Measurements from ENCODE around the gene PTGES2. TPM values are rescaled to one million over a fixed set of nuclear protein-coding genes. Genes with fewer than 3 reads are reported as not detected.

PTGES2 gene
- total RNA-seq, 4 donors from 2014 or later, result 80.0 to 112 (median 88.4) TPM

GRCh38 chr9:128163523-128164306 is 36.2 kb upstream of the PTGES2 start:
- H3K4me3 ChIP-seq (replicated peaks in 1 of 3), result no peak overlapping the region
- TF ChIP-seq POLR2A (IDR thresholded peaks at IDR 0.05) (no peak), CTCF (IDR thresholded peaks at IDR 0.05) (no peak)
- WGBS, 2 donors, result 95 to 97% methylated on average over 8 to 10 of the region's 10 CpGs
- peaks cover 7 to 8% of the 10 kb centered on the region in 2 donors for H3K4me1 ChIP-seq
- no peak for DNase-seq
- H3K27ac ChIP-seq, result no peak overlapping the region
- H3K9me3 ChIP-seq, result no peaks in the 10 kb centered on the region
- H3K36me3 ChIP-seq, result peaks cover 27 to 34% of the 10 kb centered on the region in 2 donors
- intact Hi-C loops (cut with DNase I), result no loop called here
- H3K27me3 ChIP-seq, result no peaks in the 10 kb centered on the region

DNA sequence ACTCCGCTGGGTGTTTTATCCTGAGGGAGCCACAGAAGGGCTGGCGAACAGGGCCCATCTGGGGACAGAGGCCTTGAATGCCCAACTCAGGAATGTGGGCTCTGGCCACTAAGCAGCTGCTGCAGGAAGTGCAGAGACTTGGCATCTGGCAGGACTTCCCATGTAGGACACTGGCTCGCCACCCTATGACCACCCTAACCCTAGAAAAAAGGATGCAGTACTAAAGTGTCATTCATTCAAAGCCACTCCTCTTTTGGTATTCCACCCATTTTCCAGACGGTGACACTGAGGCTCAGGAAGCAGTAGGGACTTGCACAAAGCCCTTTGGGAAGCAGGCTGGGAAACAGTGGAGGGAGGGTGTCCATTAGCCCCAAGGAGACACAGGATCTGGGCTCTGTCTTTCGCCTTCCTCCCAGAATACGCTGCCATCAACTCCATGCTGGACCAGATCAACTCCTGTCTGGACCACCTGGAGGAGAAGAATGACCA is 35.5 kb upstream of the PTGES2 start:
- WGBS, 2 donors, result 92 to 94% methylated on average over 6 of the region's 6 CpGs
- Histone ChIP-seq H3K9me3 (no peaks in the 10 kb centered on the region), H3K27me3 (no peaks in the 10 kb centered on the region), H3K27ac (no peak overlapping the region), H3K4me1 (peaks cover 7 to 8% of the 10 kb centered on the region in 2 donors), H3K36me3 (peaks cover 22 to 30% of the 10 kb centered on the region in 2 donors), H3K4me3 (replicated peaks in 1 of 3) (no peak overlapping the region)
- no peak for DNase-seq
- intact Hi-C loops (cut with DNase I), result no loop called here
- TF ChIP-seq CTCF (IDR thresholded peaks at IDR 0.05) (no peak), POLR2A (IDR thresholded peaks at IDR 0.05) (no peak)

GRCh38 chr9:128162215-128163026 is 34.9 kb upstream of the PTGES2 start:
- no peak overlapping the region for H3K27ac ChIP-seq
- no peaks in the 10 kb centered on the region for H3K27me3 ChIP-seq
- H3K4me3 ChIP-seq (replicated peaks in 1 of 3), result no peak overlapping the region
- DNase-seq, result peak in 1 of 2 donors; percentile 26
- peaks cover 16 to 23% of the 10 kb centered on the region in 2 donors for H3K36me3 ChIP-seq
- intact Hi-C loops (cut with DNase I), result no loop called here
- H3K9me3 ChIP-seq, result no peaks in the 10 kb centered on the region
- peaks cover 7 to 8% of the 10 kb centered on the region in 2 donors for H3K4me1 ChIP-seq
- no peak for TF ChIP-seq POLR2A (IDR thresholded peaks at IDR 0.05)
- TF ChIP-seq CTCF (IDR thresholded peaks at IDR 0.05), result no peak
- WGBS, 2 donors, result 81 to 94% methylated on average over 7 to 10 of the region's 10 CpGs

DNA sequence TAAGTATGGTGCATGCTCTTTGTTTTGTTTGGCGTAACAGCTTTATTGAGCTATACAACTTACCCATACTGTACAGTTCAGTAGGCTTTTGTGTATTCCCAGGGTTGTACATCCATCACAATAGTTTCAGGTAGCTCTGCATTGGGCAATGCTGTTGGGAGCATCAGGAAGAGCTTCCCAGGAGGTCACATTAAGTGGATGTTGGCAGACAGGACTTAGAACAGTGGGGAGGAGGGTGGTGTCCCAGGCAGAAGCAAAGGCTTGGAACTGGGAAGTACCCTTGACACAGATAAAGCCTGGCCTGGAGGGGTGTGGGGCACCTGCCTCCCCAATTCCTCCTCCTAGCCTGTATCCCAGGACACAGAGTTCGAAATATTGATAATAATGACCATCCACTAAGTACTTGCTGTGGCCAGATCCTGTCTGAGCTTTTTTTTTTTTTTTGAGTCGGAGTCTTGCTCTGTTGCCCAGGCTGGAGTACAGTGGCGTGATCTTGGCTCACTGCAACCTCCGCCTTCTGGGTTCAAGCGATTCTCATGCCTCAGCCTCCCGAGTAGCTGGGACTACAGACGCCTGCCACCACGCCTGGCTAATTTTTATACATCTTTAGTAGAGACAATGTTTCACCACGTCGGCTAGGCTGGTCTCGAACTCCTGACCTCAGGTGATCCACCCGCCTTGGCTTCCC is 33.8 kb upstream of the PTGES2 start:
- intact Hi-C loops (cut with DNase I), result no loop called here
- no peaks in the 10 kb centered on the region for H3K27me3 ChIP-seq
- H3K4me3 ChIP-seq (replicated peaks in 1 of 3), result no peak overlapping the region
- TF ChIP-seq CTCF (IDR thresholded peaks at IDR 0.05) (no peak), POLR2A (IDR thresholded peaks at IDR 0.05) (no peak)
- H3K9me3 ChIP-seq, result no peaks in the 10 kb centered on the region
- peaks cover 6 to 13% of the 10 kb centered on the region in 2 donors for H3K36me3 ChIP-seq
- no peak for DNase-seq
- H3K27ac ChIP-seq, result no peak overlapping the region
- 93% methylated on average over 13 of the region's 13 CpGs for WGBS, 2 donors
- peaks cover 7 to 8% of the 10 kb centered on the region in 2 donors for H3K4me1 ChIP-seq

All from thyroid gland (tissue), 4 donors.